Raji (cell line): ENCODE results near the gene TMTC2.

Experiments
- POLR2A ChIP-seq: IDR thresholded peaks from 2 replicates; pipeline ENCODE4 v1.6.1; 2011; ENCODE audit warnings: low read depth, low read length, control low read depth; ENCODE audit not compliant: insufficient read depth

The TMTC2 gene

GRCh38 chr12:83049306-83049705, 362.6 kb downstream of the TMTC2 start:
- no peak for TF ChIP-seq POLR2A

- no peak for TF ChIP-seq POLR2A
Observed at GRCh38 chr12:83052890-83053541, 366.3 kb downstream of the TMTC2 start.

GRCh38 chr12:83057436-83057835, 370.7 kb downstream of the TMTC2 start:
- TF ChIP-seq POLR2A = no peak

GRCh38 chr12:83059107-83059506, 372.4 kb downstream of the TMTC2 start:
- no peak for TF ChIP-seq POLR2A

- TF ChIP-seq POLR2A = no peak
Observed at GRCh38 chr12:83065562-83065961, 378.9 kb downstream of the TMTC2 start.

GRCh38 chr12:83067981-83068380, 381.3 kb downstream of the TMTC2 start:
- TF ChIP-seq POLR2A = no peak

GRCh38 chr12:83074358-83074894, 387.7 kb downstream of the TMTC2 start:
- no peak for TF ChIP-seq POLR2A

GRCh38 chr12:83075471-83075870, 388.8 kb downstream of the TMTC2 start:
- TF ChIP-seq POLR2A = no peak

- no peak for TF ChIP-seq POLR2A
Observed at GRCh38 chr12:83077041-83077440, 390.3 kb downstream of the TMTC2 start.

- no peak for TF ChIP-seq POLR2A
Observed at GRCh38 chr12:83082690-83083276, 396.1 kb downstream of the TMTC2 start.

GRCh38 chr12:83083616-83084015, 396.9 kb downstream of the TMTC2 start:
- TF ChIP-seq POLR2A = no peak

- TF ChIP-seq POLR2A = no peak
Observed at GRCh38 chr12:83084516-83085234, 398.0 kb downstream of the TMTC2 start.

- TF ChIP-seq POLR2A = no peak
Observed at GRCh38 chr12:83086023-83086422, 399.3 kb downstream of the TMTC2 start.

GRCh38 chr12:83089575-83089974, 402.9 kb downstream of the TMTC2 start:
- no peak for TF ChIP-seq POLR2A

- TF ChIP-seq POLR2A = no peak
Observed at GRCh38 chr12:83092129-83092528, 405.4 kb downstream of the TMTC2 start.

- no peak for TF ChIP-seq POLR2A
Observed at GRCh38 chr12:83092606-83093005, 405.9 kb downstream of the TMTC2 start.

- no peak for TF ChIP-seq POLR2A
Observed at GRCh38 chr12:83093426-83093825, 406.7 kb downstream of the TMTC2 start.
